ENCODE data around the gene AK1.

Gene AK1

GRCh38 chr9:127909839-127910273 is 32.4 kb upstream of the AK1 start:
- H3K9me3 ChIP-seq (ENCODE audit: control insufficient read depth in 2 of 2, low read length in 2 of 2), result no peaks in the 10 kb centered on the region
- H3K27ac ChIP-seq (ENCODE audit: low read length), result no peak overlapping the region
- H3K36me3 ChIP-seq (ENCODE audit: control insufficient read depth in 2 of 2, insufficient read depth in 2 of 2, low read length in 2 of 2), result peaks cover 14 to 18% of the 10 kb centered on the region in 2 donors
- H3K4me1 ChIP-seq (ENCODE audit: control insufficient read depth, insufficient read depth, low read length), result peaks cover 17% of the 10 kb centered on the region
- H3K4me3 ChIP-seq (ENCODE audit: low read length in 2 of 2), result no peak overlapping the region
- H3K27me3 ChIP-seq (ENCODE audit: control insufficient read depth in 1 of 2, insufficient read depth in 2 of 2, low read length in 2 of 2), result no peaks in the 10 kb centered on the region
- no peak overlapping the region for H3K9ac ChIP-seq (ENCODE audit: low read length in 2 of 2)

GRCh38 chr9:127908660-127908926 is 31.1 kb upstream of the AK1 start:
- Histone ChIP-seq H3K4me3 (ENCODE audit: low read length in 2 of 2) (no peak overlapping the region), H3K4me1 (ENCODE audit: control insufficient read depth, insufficient read depth, low read length) (peaks cover 27% of the 10 kb centered on the region), H3K9me3 (ENCODE audit: control insufficient read depth in 2 of 2, low read length in 2 of 2) (no peaks in the 10 kb centered on the region), H3K9ac (ENCODE audit: low read length in 2 of 2) (no peak overlapping the region), H3K36me3 (ENCODE audit: control insufficient read depth in 2 of 2, insufficient read depth in 2 of 2, low read length in 2 of 2) (peaks cover 14 to 18% of the 10 kb centered on the region in 2 donors), H3K27me3 (ENCODE audit: control insufficient read depth in 1 of 2, insufficient read depth in 2 of 2, low read length in 2 of 2) (no peaks in the 10 kb centered on the region), H3K27ac (ENCODE audit: low read length) (no peak overlapping the region)

GRCh38 chr9:127907867-127908659 is 30.6 kb upstream of the AK1 start:
- no peaks in the 10 kb centered on the region for H3K27me3 ChIP-seq (ENCODE audit: control insufficient read depth in 1 of 2, insufficient read depth in 2 of 2, low read length in 2 of 2)
- H3K4me1 ChIP-seq (ENCODE audit: control insufficient read depth, insufficient read depth, low read length), result peaks cover 31% of the 10 kb centered on the region
- H3K4me3 ChIP-seq (ENCODE audit: low read length in 2 of 2), result no peak overlapping the region
- peaks cover 14 to 18% of the 10 kb centered on the region in 2 donors for H3K36me3 ChIP-seq (ENCODE audit: control insufficient read depth in 2 of 2, insufficient read depth in 2 of 2, low read length in 2 of 2)
- H3K9ac ChIP-seq (ENCODE audit: low read length in 2 of 2), result no peak overlapping the region
- no peaks in the 10 kb centered on the region for H3K9me3 ChIP-seq (ENCODE audit: control insufficient read depth in 2 of 2, low read length in 2 of 2)
- no peak overlapping the region for H3K27ac ChIP-seq (ENCODE audit: low read length)

GRCh38 chr9:127905788-127906191 is 28.3 kb upstream of the AK1 start:
- no peaks in the 10 kb centered on the region for H3K27me3 ChIP-seq (ENCODE audit: control insufficient read depth in 1 of 2, insufficient read depth in 2 of 2, low read length in 2 of 2)
- peaks cover 31% of the 10 kb centered on the region for H3K4me1 ChIP-seq (ENCODE audit: control insufficient read depth, insufficient read depth, low read length)
- H3K27ac ChIP-seq (ENCODE audit: low read length), result no peak overlapping the region
- H3K36me3 ChIP-seq (ENCODE audit: control insufficient read depth in 2 of 2, insufficient read depth in 2 of 2, low read length in 2 of 2), result peaks cover 2 to 11% of the 10 kb centered on the region in 2 donors
- H3K9ac ChIP-seq (ENCODE audit: low read length in 2 of 2), result no peak overlapping the region
- no peaks in the 10 kb centered on the region for H3K9me3 ChIP-seq (ENCODE audit: control insufficient read depth in 2 of 2, low read length in 2 of 2)
- no peak overlapping the region for H3K4me3 ChIP-seq (ENCODE audit: low read length in 2 of 2)

- Histone ChIP-seq H3K4me1 (ENCODE audit: control insufficient read depth, insufficient read depth, low read length) (peaks cover 35% of the 10 kb centered on the region), H3K27ac (ENCODE audit: low read length) (peak overlapping the region; percentile 62), H3K27me3 (ENCODE audit: control insufficient read depth in 1 of 2, insufficient read depth in 2 of 2, low read length in 2 of 2) (no peaks in the 10 kb centered on the region), H3K9me3 (ENCODE audit: control insufficient read depth in 2 of 2, low read length in 2 of 2) (no peaks in the 10 kb centered on the region), H3K4me3 (ENCODE audit: low read length in 2 of 2) (peak overlapping the region in 1 of 2 donors; percentile 15), H3K9ac (ENCODE audit: low read length in 2 of 2) (peak overlapping the region; percentile 29 to 38), H3K36me3 (ENCODE audit: control insufficient read depth in 2 of 2, insufficient read depth in 2 of 2, low read length in 2 of 2) (peaks cover 0 to 10% of the 10 kb centered on the region in 2 donors)
Observed at GRCh38 chr9:127905004-127905728, 27.7 kb upstream of the AK1 start.

- Histone ChIP-seq H3K27me3 (ENCODE audit: control insufficient read depth in 1 of 2, insufficient read depth in 2 of 2, low read length in 2 of 2) (no peaks in the 10 kb centered on the region), H3K27ac (ENCODE audit: low read length) (peak overlapping the region; percentile 62), H3K9me3 (ENCODE audit: control insufficient read depth in 2 of 2, low read length in 2 of 2) (no peaks in the 10 kb centered on the region), H3K36me3 (ENCODE audit: control insufficient read depth in 2 of 2, insufficient read depth in 2 of 2, low read length in 2 of 2) (peaks cover 0 to 7% of the 10 kb centered on the region in 2 donors), H3K4me3 (ENCODE audit: low read length in 2 of 2) (peak overlapping the region in 1 of 2 donors; percentile 15), H3K9ac (ENCODE audit: low read length in 2 of 2) (peak overlapping the region; percentile 29 to 38), H3K4me1 (ENCODE audit: control insufficient read depth, insufficient read depth, low read length) (peaks cover 41% of the 10 kb centered on the region)
Observed at GRCh38 chr9:127904561-127905003, 27.1 kb upstream of the AK1 start.

- Histone ChIP-seq H3K4me3 (ENCODE audit: low read length in 2 of 2) (no peak overlapping the region), H3K9ac (ENCODE audit: low read length in 2 of 2) (peak overlapping the region in 1 of 2 donors; percentile 33)
Observed at GRCh38 chr9:127903557-127904475, 26.3 kb upstream of the AK1 start.

GRCh38 chr9:127899128-127899943 is 21.9 kb upstream of the AK1 start, which contains the start of gene ST6GALNAC6:
ST6GALNAC6 (minus strand) TSS chr9:127899603; CDS start chr9:127897981, 1,622 bp downstream.
- peaks cover 17 to 21% of the 10 kb centered on the region in 2 donors for H3K36me3 ChIP-seq (ENCODE audit: control insufficient read depth in 2 of 2, insufficient read depth in 2 of 2, low read length in 2 of 2)
- H3K9ac ChIP-seq (ENCODE audit: low read length in 2 of 2), result peak within 1 kb of the TSS; percentile 73 to 86
- peak within 1 kb of the TSS; percentile 82 to 85 for H3K4me3 ChIP-seq (ENCODE audit: low read length in 2 of 2)
- H3K9me3 ChIP-seq (ENCODE audit: control insufficient read depth in 2 of 2, low read length in 2 of 2), result no peaks in the 10 kb centered on the region
- peak within 1 kb of the TSS; percentile 84 for H3K27ac ChIP-seq (ENCODE audit: low read length)
- no peaks in the 10 kb centered on the region for H3K27me3 ChIP-seq (ENCODE audit: control insufficient read depth in 1 of 2, insufficient read depth in 2 of 2, low read length in 2 of 2)
- peaks cover 48% of the 10 kb centered on the region for H3K4me1 ChIP-seq (ENCODE audit: control insufficient read depth, insufficient read depth, low read length)

More at GRCh38 chr9:127903557-127904475, 26.3 kb upstream of the AK1 start:
- H3K4me1 ChIP-seq (ENCODE audit: control insufficient read depth, insufficient read depth, low read length), result peaks cover 41% of the 10 kb centered on the region
- peak overlapping the region; percentile 62 for H3K27ac ChIP-seq (ENCODE audit: low read length)
- no peaks in the 10 kb centered on the region for H3K9me3 ChIP-seq (ENCODE audit: control insufficient read depth in 2 of 2, low read length in 2 of 2)
- no peaks in the 10 kb centered on the region for H3K27me3 ChIP-seq (ENCODE audit: control insufficient read depth in 1 of 2, insufficient read depth in 2 of 2, low read length in 2 of 2)
- H3K36me3 ChIP-seq (ENCODE audit: control insufficient read depth in 2 of 2, insufficient read depth in 2 of 2, low read length in 2 of 2), result peaks cover 0 to 7% of the 10 kb centered on the region in 2 donors

GRCh38 chr9:127898433-127899127 is 21.1 kb upstream of the AK1 start:
- no peaks in the 10 kb centered on the region for H3K9me3 ChIP-seq (ENCODE audit: control insufficient read depth in 2 of 2, low read length in 2 of 2)

More at GRCh38 chr9:127898433-127899127, 21.1 kb upstream of the AK1 start:
- Histone ChIP-seq H3K4me1 (ENCODE audit: control insufficient read depth, insufficient read depth, low read length) (peaks cover 40% of the 10 kb centered on the region), H3K27ac (ENCODE audit: low read length) (peak overlapping the region; percentile 84), H3K9ac (ENCODE audit: low read length in 2 of 2) (peak overlapping the region; percentile 73 to 86), H3K27me3 (ENCODE audit: control insufficient read depth in 1 of 2, insufficient read depth in 2 of 2, low read length in 2 of 2) (no peaks in the 10 kb centered on the region), H3K4me3 (ENCODE audit: low read length in 2 of 2) (peak overlapping the region; percentile 72 to 85), H3K36me3 (ENCODE audit: control insufficient read depth in 2 of 2, insufficient read depth in 2 of 2, low read length in 2 of 2) (peaks cover 24 to 28% of the 10 kb centered on the region in 2 donors)
